ENCODE data around the gene IGF1R. TPM values are rescaled to one million over a fixed set of nuclear protein-coding genes. Genes with fewer than 3 reads are reported as not detected.

Gene IGF1R
- total RNA-seq, 1 donor from 2014 or later, result 151 TPM

DNA sequence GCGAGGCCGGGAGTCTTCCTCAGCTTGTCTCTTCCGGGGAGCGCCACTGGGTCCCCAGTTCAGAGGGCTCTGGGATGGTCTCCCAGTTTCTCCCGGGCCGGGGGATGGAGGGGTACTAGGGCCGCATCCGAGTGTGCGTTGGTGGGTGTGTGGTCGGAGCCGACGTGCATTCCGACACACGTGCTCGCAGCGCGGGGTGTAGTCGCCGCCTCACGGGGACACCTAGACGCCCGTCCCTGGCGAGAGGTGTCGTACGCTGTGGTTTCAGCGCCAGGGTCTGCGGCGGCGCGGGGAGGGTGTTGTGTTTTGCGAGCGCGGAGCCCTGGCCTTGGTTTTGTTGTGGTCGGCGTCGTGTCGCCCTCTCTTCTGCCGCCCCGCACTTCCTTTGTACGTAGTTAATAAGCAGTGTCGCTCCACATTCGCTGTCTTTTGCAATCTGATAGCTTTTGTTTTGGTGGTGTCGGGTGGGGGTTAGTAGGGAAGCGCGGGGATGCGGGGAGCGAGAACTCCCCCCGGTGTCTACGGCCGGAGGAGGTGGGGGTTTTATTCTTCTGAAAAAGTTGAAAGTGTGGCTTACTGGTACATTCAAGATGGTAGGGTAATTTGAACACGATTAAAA, 2.2 kb downstream of the IGF1R start:
- Histone ChIP-seq H3K27me3 (no peaks in the 10 kb centered on the region), H3K36me3 (no peaks in the 10 kb centered on the region), H3K4me3 (peak overlapping the region; percentile 94 to 100), H3K27ac (peak overlapping the region; percentile 93 to 98), H3K9me3 (no peaks in the 10 kb centered on the region), H3K4me1 (peaks cover 0 to 7% of the 10 kb centered on the region in 2 donors)
- DNase-seq (ENCODE audit: low spot score in 2 of 2), result peak in 1 of 2 donors; percentile 72
- TF ChIP-seq, protein P1, sequence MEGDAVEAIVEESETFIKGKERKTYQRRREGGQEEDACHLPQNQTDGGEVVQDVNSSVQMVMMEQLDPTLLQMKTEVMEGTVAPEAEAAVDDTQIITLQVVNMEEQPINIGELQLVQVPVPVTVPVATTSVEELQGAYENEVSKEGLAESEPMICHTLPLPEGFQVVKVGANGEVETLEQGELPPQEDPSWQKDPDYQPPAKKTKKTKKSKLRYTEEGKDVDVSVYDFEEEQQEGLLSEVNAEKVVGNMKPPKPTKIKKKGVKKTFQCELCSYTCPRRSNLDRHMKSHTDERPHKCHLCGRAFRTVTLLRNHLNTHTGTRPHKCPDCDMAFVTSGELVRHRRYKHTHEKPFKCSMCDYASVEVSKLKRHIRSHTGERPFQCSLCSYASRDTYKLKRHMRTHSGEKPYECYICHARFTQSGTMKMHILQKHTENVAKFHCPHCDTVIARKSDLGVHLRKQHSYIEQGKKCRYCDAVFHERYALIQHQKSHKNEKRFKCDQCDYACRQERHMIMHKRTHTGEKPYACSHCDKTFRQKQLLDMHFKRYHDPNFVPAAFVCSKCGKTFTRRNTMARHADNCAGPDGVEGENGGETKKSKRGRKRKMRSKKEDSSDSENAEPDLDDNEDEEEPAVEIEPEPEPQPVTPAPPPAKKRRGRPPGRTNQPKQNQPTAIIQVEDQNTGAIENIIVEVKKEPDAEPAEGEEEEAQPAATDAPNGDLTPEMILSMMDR (IDR thresholded peaks at IDR 0.05), result peak in 1 of 3 experiments; percentile 12
- intact Hi-C loops (cut with DNase I), result loop anchor here (2.0 to 5.0 kb wide), 4 partner anchors 20 to 127 kb away; no protein-coding TSS in a partner anchor

- H3K27me3 ChIP-seq, result no peaks in the 10 kb centered on the region
- TF ChIP-seq, protein P1 (IDR thresholded peaks at IDR 0.05), result no peak
- DNase-seq (ENCODE audit: low spot score in 2 of 2), result no peak
- intact Hi-C loops (cut with DNase I), result loop anchor here (2.0 to 5.0 kb wide), 4 partner anchors 20 to 126 kb away; no protein-coding TSS in a partner anchor
- H3K4me1 ChIP-seq, result peaks cover 0 to 7% of the 10 kb centered on the region in 2 donors
- peak overlapping the region; percentile 94 to 100 for H3K4me3 ChIP-seq
- peak overlapping the region; percentile 93 to 98 for H3K27ac ChIP-seq
- no peaks in the 10 kb centered on the region for H3K36me3 ChIP-seq
- H3K9me3 ChIP-seq, result no peaks in the 10 kb centered on the region
These were observed 2.7 kb downstream of the IGF1R start for GRCh38 chr15:98651036-98651481.

DNA sequence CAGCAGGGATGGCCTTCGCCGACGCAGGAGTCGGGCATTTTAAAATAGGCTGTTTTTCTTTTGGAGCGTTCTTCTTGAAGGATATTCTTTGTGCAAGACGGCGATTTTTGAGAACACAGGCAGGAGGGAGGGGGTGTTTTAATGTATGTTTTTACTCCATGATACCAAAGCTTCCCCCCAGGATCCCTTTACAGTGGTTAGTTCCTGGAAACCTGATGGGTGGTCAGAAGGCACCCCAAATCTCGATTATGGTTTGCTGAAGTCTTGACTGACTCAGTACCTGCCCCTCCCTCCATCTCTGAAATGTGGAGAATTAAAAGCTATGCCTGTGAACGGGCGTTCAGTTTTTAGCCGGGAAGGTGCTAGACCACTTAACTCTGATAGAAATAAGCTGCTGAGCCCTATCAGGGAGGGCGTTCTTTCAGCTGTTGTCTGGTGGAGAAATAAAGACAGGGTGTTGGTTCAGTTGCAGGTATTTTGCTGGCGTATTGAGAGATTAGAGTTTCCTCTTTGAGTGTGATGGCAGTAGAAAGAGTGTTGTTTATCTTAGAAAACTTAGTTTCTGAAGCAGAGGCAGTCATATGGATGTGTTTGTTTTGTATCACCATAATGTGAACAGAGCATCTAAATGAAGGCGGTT, 3.4 kb downstream of the IGF1R start:
- TF ChIP-seq, protein P1 (IDR thresholded peaks at IDR 0.05), result no peak
- H3K36me3 ChIP-seq, result no peaks in the 10 kb centered on the region
- H3K4me3 ChIP-seq, result peak overlapping the region; percentile 94 to 100
- H3K4me1 ChIP-seq, result peaks cover 0 to 10% of the 10 kb centered on the region in 2 donors
- no peak for DNase-seq (ENCODE audit: low spot score in 2 of 2)
- no peaks in the 10 kb centered on the region for H3K9me3 ChIP-seq
- intact Hi-C loops (cut with DNase I), result loop anchor here (2.0 to 5.0 kb wide), 4 partner anchors 19 to 126 kb away; no protein-coding TSS in a partner anchor
- no peaks in the 10 kb centered on the region for H3K27me3 ChIP-seq
- peak overlapping the region; percentile 93 to 98 for H3K27ac ChIP-seq

DNA sequence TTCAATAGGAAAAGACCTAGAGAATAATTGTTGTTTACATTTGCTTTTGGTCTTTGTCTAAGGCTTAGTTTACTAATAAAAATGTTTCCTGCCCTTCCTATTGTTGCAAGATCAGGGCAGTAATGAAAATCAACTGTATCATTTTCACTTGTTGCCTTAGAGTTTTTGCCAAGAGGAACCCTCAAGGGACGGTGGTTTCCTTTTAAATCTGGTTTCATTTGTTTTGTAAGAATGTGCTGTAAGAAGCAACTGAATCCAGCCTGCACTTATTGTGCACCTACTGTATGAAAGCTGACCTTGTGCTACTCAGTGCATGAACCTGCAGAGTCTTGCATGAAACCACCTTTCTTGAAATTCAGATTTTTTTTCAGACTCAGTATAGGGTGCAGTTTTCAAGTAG, 5.3 kb downstream of the IGF1R start:
- no peaks in the 10 kb centered on the region for H3K36me3 ChIP-seq
- no peak for DNase-seq (ENCODE audit: low spot score in 2 of 2)
- intact Hi-C loops (cut with DNase I), result loop anchor here (5.0 kb wide), 3 partner anchors 74 to 124 kb away; no protein-coding TSS in a partner anchor
- no peaks in the 10 kb centered on the region for H3K27me3 ChIP-seq
- TF ChIP-seq, protein P1 (IDR thresholded peaks at IDR 0.05), result no peak
- H3K27ac ChIP-seq, result peak overlapping the region in 1 of 2 donors; percentile 98
- peaks cover 0 to 25% of the 10 kb centered on the region in 2 donors for H3K4me1 ChIP-seq
- peak overlapping the region in 1 of 2 donors; percentile 100 for H3K4me3 ChIP-seq
- H3K9me3 ChIP-seq, result no peaks in the 10 kb centered on the region

DNA sequence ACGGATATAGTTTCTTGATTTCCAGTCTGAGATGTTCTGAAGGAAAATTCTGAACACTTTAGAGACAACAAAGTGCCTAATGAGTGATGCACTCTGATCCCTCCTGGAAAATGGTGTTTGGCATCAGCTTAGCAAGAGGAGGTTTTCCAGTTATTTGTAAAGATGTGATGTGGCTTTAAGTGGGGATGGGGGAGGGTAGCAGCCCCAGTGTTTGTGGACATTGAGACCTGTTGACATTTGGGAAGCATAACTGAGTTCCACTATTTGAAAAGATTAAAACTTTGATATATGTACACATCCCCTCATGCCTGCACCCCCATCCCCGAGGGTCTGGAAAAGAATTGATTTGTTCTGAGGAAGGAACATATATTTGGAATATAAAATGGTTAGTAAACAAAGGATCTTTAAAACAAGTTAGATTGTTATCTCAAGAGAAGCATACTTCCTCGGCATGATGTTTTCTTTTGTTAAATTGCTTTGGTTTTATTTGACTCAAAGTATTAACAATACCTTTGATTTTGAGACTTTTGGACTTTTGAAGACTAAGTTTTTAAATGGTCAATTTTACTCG, 6.5 kb downstream of the IGF1R start:
- Histone ChIP-seq H3K27me3 (no peaks in the 10 kb centered on the region), H3K9me3 (no peaks in the 10 kb centered on the region), H3K4me1 (peaks cover 0 to 27% of the 10 kb centered on the region in 2 donors), H3K27ac (no peak overlapping the region), H3K36me3 (no peaks in the 10 kb centered on the region), H3K4me3 (no peak overlapping the region)
- TF ChIP-seq, protein P1 (IDR thresholded peaks at IDR 0.05), result no peak
- intact Hi-C loops (cut with DNase I), result loop anchor here (5.0 kb wide), 3 partner anchors 72 to 122 kb away; no protein-coding TSS in a partner anchor
- no peak for DNase-seq (ENCODE audit: low spot score in 2 of 2)

Data from ascending aorta (tissue), 2 donors.